GM18909 (cell line): ENCODE measurements around the gene NAPB.

ENCODE experiments used
- ATAC-seq: cut with Tn5 transposase; IDR thresholded peaks from one replicate; pipeline ENCODE4 v1.9.1; 2021; ENCODE audit warnings: mild to moderate bottlenecking; ENCODE audit not compliant: unreplicated experiment, poor library complexity

NAPB gene

GRCh38 chr20:23370873-23371272 lies 50.4 kb downstream of the NAPB start:
- ATAC-seq = no peak

GRCh38 chr20:23370274-23370673 lies 51.0 kb downstream of the NAPB start:
- ATAC-seq = no peak

- no peak for ATAC-seq
These were observed 52.0 kb downstream of the NAPB start for GRCh38 chr20:23369072-23369823.

- no peak for ATAC-seq
These were observed 52.8 kb downstream of the NAPB start for GRCh38 chr20:23368316-23369071.

- no peak for ATAC-seq
These were observed 53.5 kb downstream of the NAPB start for GRCh38 chr20:23367770-23368169.

GRCh38 chr20:23366384-23366783 lies 54.9 kb downstream of the NAPB start:
- no peak for ATAC-seq

- no peak for ATAC-seq
These were observed 55.7 kb downstream of the NAPB start for GRCh38 chr20:23365390-23366165.

GRCh38 chr20:23363257-23363649 lies 58.0 kb downstream of the NAPB start:
- ATAC-seq = no peak

- ATAC-seq = no peak
These were observed 58.7 kb downstream of the NAPB start for GRCh38 chr20:23362392-23363256.

- ATAC-seq = peak; percentile 71
These were observed 59.6 kb downstream of the NAPB start, which contains the start of gene GZF1 for GRCh38 chr20:23361476-23362391. Gene GZF1 (plus strand): TSS chr20:23362182. CDS start chr20:23364384, 2,202 bp downstream.

- ATAC-seq = no peak
These were observed 60.2 kb downstream of the NAPB start for GRCh38 chr20:23361119-23361475.

GRCh38 chr20:23360531-23360930 lies 60.8 kb downstream of the NAPB start:
- ATAC-seq = no peak

- no peak for ATAC-seq
These were observed 62.2 kb downstream of the NAPB start for GRCh38 chr20:23358923-23359593.

- no peak for ATAC-seq
These were observed 62.8 kb downstream of the NAPB start for GRCh38 chr20:23358563-23358906.

- peak; percentile 74 for ATAC-seq
These were observed 63.3 kb downstream of the NAPB start for GRCh38 chr20:23357767-23358562.

- ATAC-seq = no peak
These were observed 65.1 kb downstream of the NAPB start for GRCh38 chr20:23356203-23356602.

- peak; percentile 28 for ATAC-seq
These were observed 70.1 kb downstream of the NAPB start for GRCh38 chr20:23350904-23351838.
